ENCODE data around the gene ALMS1. TPM values are rescaled to one million over a fixed set of nuclear protein-coding genes. Genes with fewer than 3 reads are reported as not detected.
"Not testable (repeated sequence)": the region's sequence is repeated elsewhere in the genome, so short reads cannot be mapped to it uniquely, and the experiment has no call there.

ALMS1 gene
- total RNA-seq, 2 donors from 2014 or later = 34.2 to 44.5 TPM

- intact Hi-C loops (cut with DNase I) = no loop called here
- no peak overlapping the region for H3K4me3 ChIP-seq
- DNase-seq (no peak), ATAC-seq (no peak)
- H3K27me3 ChIP-seq = no peaks in the 10 kb centered on the region
- TF ChIP-seq, protein P1, sequence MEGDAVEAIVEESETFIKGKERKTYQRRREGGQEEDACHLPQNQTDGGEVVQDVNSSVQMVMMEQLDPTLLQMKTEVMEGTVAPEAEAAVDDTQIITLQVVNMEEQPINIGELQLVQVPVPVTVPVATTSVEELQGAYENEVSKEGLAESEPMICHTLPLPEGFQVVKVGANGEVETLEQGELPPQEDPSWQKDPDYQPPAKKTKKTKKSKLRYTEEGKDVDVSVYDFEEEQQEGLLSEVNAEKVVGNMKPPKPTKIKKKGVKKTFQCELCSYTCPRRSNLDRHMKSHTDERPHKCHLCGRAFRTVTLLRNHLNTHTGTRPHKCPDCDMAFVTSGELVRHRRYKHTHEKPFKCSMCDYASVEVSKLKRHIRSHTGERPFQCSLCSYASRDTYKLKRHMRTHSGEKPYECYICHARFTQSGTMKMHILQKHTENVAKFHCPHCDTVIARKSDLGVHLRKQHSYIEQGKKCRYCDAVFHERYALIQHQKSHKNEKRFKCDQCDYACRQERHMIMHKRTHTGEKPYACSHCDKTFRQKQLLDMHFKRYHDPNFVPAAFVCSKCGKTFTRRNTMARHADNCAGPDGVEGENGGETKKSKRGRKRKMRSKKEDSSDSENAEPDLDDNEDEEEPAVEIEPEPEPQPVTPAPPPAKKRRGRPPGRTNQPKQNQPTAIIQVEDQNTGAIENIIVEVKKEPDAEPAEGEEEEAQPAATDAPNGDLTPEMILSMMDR (IDR thresholded peaks at IDR 0.05) = no peak
- TF ChIP-seq POLR2A (IDR thresholded peaks at IDR 0.05) = no peak
- H3K27ac ChIP-seq = no peak overlapping the region
- no peaks in the 10 kb centered on the region for H3K4me1 ChIP-seq
- H3K36me3 ChIP-seq (replicated peaks in 1 of 2; ENCODE audit: insufficient read depth in 1 of 2, low read depth in 2 of 2) = no peaks in the 10 kb centered on the region
- WGBS, 2 donors = 92 to 97% methylated on average over 4 of the region's 8 CpGs
- H3K9me3 ChIP-seq = no peaks in the 10 kb centered on the region
Measured at GRCh38 chr2:73487112-73487657, 101.5 kb downstream of the ALMS1 start.

DNA sequence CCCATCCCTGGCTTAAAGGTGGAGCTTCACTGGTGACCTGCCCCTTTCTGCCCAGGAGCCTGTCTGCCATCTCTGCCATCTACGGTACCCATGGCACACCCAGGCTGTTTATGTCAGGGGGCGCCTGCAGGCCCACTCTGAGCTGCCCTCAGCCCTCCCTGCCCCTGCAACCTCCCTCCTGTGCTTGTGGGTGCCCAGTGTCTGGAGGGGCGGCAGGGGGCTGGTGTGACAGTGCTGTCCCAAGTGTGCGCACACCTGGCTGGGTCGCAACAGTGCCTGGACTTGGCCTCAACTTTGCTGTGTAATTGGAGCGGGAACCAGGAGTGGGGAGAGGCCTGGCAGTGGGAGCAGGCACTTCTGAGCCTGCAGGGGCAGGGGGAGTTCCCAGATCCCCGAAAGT is 102.4 kb downstream of the ALMS1 start:
- 97 to 98% methylated on average over 5 of the region's 7 CpGs for WGBS, 2 donors
- Histone ChIP-seq H3K27ac (no peak overlapping the region), H3K9me3 (no peaks in the 10 kb centered on the region), H3K36me3 (replicated peaks in 1 of 2; ENCODE audit: insufficient read depth in 1 of 2, low read depth in 2 of 2) (no peaks in the 10 kb centered on the region), H3K27me3 (no peaks in the 10 kb centered on the region), H3K4me3 (no peak overlapping the region), H3K4me1 (no peaks in the 10 kb centered on the region)
- DNase-seq (no peak), ATAC-seq (no peak)
- no peak for TF ChIP-seq POLR2A (IDR thresholded peaks at IDR 0.05)
- TF ChIP-seq, protein P1 (IDR thresholded peaks at IDR 0.05) = no peak
- intact Hi-C loops (cut with DNase I) = no loop called here

DNA sequence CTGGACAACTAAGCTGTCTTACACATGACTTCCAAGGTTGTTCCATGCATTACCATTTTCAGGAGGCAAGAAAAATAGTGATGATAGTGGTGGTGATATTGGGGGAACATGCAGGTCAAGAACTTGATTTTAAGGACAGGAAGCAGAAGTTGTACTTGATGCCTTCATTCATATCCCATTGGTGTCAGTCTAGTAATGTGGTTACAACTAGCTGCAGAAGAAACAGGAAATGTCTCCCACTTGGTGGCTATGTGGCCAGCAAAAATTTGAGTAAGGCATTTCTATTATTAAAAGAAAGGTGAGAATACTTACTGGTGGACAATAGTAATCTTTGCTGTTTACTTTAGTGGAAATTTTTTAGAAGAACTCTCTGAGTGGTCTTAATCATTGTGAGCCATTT is 103.4 kb downstream of the ALMS1 start:
- H3K27ac ChIP-seq = no peak overlapping the region
- no peak overlapping the region for H3K4me3 ChIP-seq
- DNase-seq (no peak), ATAC-seq (no peak)
- H3K9me3 ChIP-seq = no peaks in the 10 kb centered on the region
- intact Hi-C loops (cut with DNase I) = no loop called here
- no peaks in the 10 kb centered on the region for H3K27me3 ChIP-seq
- H3K36me3 ChIP-seq (replicated peaks in 1 of 2; ENCODE audit: insufficient read depth in 1 of 2, low read depth in 2 of 2) = no peaks in the 10 kb centered on the region
- no peaks in the 10 kb centered on the region for H3K4me1 ChIP-seq
- no peak for TF ChIP-seq POLR2A (IDR thresholded peaks at IDR 0.05)

GRCh38 chr2:73494031-73494430 is 108.4 kb downstream of the ALMS1 start:
- no peak overlapping the region for H3K27ac ChIP-seq
- H3K27me3 ChIP-seq = no peaks in the 10 kb centered on the region
- TF ChIP-seq, protein P1 (IDR thresholded peaks at IDR 0.05) = no peak
- TF ChIP-seq POLR2A (IDR thresholded peaks at IDR 0.05) = no peak
- DNase-seq (no peak), ATAC-seq (no peak)
- intact Hi-C loops (cut with DNase I) = no loop called here
- no peaks in the 10 kb centered on the region for H3K4me1 ChIP-seq
- no peaks in the 10 kb centered on the region for H3K36me3 ChIP-seq (replicated peaks in 1 of 2; ENCODE audit: insufficient read depth in 1 of 2, low read depth in 2 of 2)
- WGBS, 2 donors = 91 to 100% methylated on average over 2 of the region's 2 CpGs
- no peaks in the 10 kb centered on the region for H3K9me3 ChIP-seq
- no peak overlapping the region for H3K4me3 ChIP-seq

DNA sequence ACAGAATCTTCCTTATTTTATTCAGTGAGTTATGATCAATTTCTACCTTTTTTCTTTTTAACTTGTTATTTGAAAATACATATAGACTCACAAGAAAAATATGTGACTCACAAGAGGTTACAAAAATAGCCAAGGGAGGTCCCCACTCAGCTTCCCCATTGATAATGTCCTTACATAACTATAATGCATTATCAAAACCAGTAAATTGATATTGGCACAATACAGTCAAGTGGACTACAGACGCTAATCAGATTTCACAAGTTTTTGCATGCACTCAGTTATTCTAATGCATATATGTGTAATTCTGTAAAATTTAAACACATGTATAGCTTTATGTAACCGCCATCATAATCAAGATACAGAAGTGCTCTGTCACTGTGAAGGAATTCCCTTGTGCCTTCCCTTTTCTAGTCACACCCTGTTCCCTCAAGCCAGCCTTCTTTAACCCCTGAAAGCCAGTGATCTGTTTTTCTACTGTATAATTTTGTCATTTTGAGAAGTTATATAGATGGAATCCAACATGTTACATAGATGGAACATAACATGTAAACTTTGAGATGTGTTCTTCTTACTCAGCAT is 118.4 kb downstream of the ALMS1 start:
- no peaks in the 10 kb centered on the region for H3K36me3 ChIP-seq (replicated peaks in 1 of 2; ENCODE audit: insufficient read depth in 1 of 2, low read depth in 2 of 2)
- ATAC-seq (no peak), DNase-seq (no peak)
- H3K4me1 ChIP-seq = no peaks in the 10 kb centered on the region
- no peak overlapping the region for H3K27ac ChIP-seq
- no peaks in the 10 kb centered on the region for H3K27me3 ChIP-seq
- no peak for TF ChIP-seq POLR2A (IDR thresholded peaks at IDR 0.05)
- TF ChIP-seq, protein P1 (IDR thresholded peaks at IDR 0.05) = no peak
- 85 to 94% methylated on average over 2 of the region's 2 CpGs for WGBS, 2 donors
- no peak overlapping the region for H3K4me3 ChIP-seq
- H3K9me3 ChIP-seq = no peaks in the 10 kb centered on the region
- intact Hi-C loops (cut with DNase I) = no loop called here

DNA sequence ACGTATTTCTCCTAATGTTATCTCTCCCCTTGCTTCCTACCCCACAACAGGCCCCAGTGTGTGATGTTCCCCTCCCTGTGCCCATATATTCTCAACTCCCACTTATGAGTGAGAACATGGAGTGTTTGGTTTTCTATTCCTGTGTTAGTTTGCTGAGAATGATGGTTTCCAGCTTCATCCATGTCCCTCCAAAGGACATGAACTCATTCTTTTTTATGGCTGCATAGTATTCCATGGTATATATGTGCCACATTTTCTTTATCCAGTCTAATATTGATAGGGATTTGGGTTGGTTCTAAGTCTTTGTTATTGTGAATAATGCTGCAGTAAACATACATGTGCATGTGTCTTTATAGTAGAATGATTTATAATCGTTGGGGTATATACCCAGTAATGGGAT is 119.2 kb downstream of the ALMS1 start:
- H3K4me1 ChIP-seq; H3K27me3 ChIP-seq; DNase-seq; ATAC-seq; intact Hi-C loops (cut with DNase I); H3K9me3 ChIP-seq; H3K4me3 ChIP-seq; H3K36me3 ChIP-seq (replicated peaks in 1 of 2; ENCODE audit: insufficient read depth in 1 of 2, low read depth in 2 of 2); H3K27ac ChIP-seq: not testable (repeated sequence)
- WGBS, 2 donors = 87 to 98% methylated on average over 2 of the region's 2 CpGs

- DNase-seq; H3K27me3 ChIP-seq; H3K27ac ChIP-seq; H3K4me1 ChIP-seq; ATAC-seq; H3K36me3 ChIP-seq (replicated peaks in 1 of 2; ENCODE audit: insufficient read depth in 1 of 2, low read depth in 2 of 2); H3K9me3 ChIP-seq; H3K4me3 ChIP-seq; intact Hi-C loops (cut with DNase I): not testable (repeated sequence)
- WGBS, 2 donors = 87 to 89% methylated on average over 3 of the region's 5 CpGs
Measured at GRCh38 chr2:73510470-73510869, 124.8 kb downstream of the ALMS1 start.
